Right atrium auricular region (tissue), 2 donors: ENCODE data around the gene SMIM1. TPM values are rescaled to one million over a fixed set of nuclear protein-coding genes. Genes with fewer than 3 reads are reported as not detected.

Experiments used
- DNase-seq: peaks from one replicate; pipeline ENCODE4 v3.0.0-alpha.2; 2019; ENCODE audit warnings: low spot score
- H3K27ac ChIP-seq, 2 donors: fragments of 200-600 bp; sonication (generic); 1 replicate in 1 of 2; 2 replicates in 1 of 2; pipeline ENCODE4 v1.5.1; 2016 to 2019
- H3K27me3 ChIP-seq, 2 donors: fragments of 200-600 bp; sonication (generic); one replicate each; pipeline versions ENCODE4 v1.5.1 to v1.6.0; 2017 to 2019
- H3K36me3 ChIP-seq: fragments of 200-600 bp; sonication (generic); one replicate; pipeline ENCODE4 v1.5.1; 2016
- H3K4me1 ChIP-seq, 2 donors: fragments of 200-600 bp; sonication (generic); one replicate each; pipeline versions ENCODE4 v1.5.1 to v1.6.0; 2017 to 2019
- H3K4me3 ChIP-seq, 2 donors: fragments of 200-600 bp; sonication (generic); 1 replicate in 1 of 2; 2 replicates in 1 of 2; pipeline ENCODE4 v1.5.1; 2017 to 2019; ENCODE audit warnings: mild to moderate bottlenecking in 1 of 2, moderate library complexity in 1 of 2
- H3K9me3 ChIP-seq, 2 donors: fragments of 200-600 bp; sonication (generic); one replicate each; pipeline ENCODE4 v1.5.1; 2019
- total RNA-seq, 2 donors: library from RNA; depleted of rRNA; stranded (reverse); fragments of >200 nt; gene quantifications; one replicate each; pipeline ENCODE4 v1.1.0, GENCODE V29; 2016
- TF ChIP-seq, protein P1 (sequence below), 2 donors: fragments of 200-600 bp; sonication (generic); IDR thresholded peaks; one replicate each; pipeline ENCODE4 v1.5.1; 2019; ENCODE audit warnings: antibody characterized with exemption in 2 of 2

Gene SMIM1
- total RNA-seq, 2 donors from 2014 or later = 40.4 to 54.6 TPM

DNA sequence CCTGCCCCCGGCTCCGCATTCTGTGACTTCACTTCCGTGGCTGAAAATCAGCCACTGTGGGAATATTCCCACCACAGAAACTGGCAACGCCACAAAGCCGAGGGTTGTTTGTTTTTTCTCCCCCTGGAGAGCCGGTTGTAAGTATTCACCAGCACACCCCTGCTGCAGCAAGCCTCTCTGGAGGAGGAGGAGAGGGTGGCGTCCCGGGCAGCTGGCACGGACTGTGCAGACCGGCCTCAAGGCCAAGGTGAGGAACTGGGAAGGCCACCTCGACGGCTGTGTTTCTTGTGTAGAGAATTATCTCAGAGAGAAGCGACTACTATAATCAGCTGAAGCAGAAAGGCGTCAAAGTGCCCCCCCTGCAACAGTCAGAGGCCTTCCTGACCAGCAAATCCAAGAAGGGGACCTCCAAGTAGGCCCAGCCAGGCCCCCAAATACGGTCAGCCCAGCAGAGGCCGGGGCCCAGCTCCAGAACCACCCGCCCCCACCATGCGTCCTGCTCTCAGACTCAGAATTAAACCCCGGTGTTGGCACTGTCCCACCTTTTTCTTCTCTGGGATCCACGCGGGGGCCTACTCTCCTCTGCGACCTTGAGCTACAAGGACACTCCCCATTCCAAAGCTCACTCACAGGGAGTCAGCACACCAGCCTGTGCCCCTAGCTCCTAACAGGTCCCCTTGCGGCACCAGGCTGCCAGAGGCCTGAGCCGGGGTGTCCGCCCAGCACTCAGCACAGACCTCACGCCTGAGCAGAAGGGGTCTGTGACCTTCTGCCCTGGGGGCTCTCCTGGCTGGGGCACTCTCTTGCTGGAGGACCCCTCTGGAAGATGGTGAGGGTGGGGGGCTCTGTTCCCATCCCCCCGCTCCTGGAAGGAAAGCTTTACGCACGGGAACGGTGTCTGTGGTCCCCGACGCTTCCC, 1.2 kb upstream of the SMIM1 start:
- Histone ChIP-seq H3K27me3 (no peaks in the 10 kb centered on the region), H3K4me3 (peak overlapping the region; percentile 64 to 76), H3K4me1 (peaks cover 0 to 54% of the 10 kb centered on the region in 2 donors), H3K27ac (peak overlapping the region; percentile 90 to 93), H3K36me3 (no peaks in the 10 kb centered on the region), H3K9me3 (no peaks in the 10 kb centered on the region)
- TF ChIP-seq, protein P1, sequence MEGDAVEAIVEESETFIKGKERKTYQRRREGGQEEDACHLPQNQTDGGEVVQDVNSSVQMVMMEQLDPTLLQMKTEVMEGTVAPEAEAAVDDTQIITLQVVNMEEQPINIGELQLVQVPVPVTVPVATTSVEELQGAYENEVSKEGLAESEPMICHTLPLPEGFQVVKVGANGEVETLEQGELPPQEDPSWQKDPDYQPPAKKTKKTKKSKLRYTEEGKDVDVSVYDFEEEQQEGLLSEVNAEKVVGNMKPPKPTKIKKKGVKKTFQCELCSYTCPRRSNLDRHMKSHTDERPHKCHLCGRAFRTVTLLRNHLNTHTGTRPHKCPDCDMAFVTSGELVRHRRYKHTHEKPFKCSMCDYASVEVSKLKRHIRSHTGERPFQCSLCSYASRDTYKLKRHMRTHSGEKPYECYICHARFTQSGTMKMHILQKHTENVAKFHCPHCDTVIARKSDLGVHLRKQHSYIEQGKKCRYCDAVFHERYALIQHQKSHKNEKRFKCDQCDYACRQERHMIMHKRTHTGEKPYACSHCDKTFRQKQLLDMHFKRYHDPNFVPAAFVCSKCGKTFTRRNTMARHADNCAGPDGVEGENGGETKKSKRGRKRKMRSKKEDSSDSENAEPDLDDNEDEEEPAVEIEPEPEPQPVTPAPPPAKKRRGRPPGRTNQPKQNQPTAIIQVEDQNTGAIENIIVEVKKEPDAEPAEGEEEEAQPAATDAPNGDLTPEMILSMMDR (IDR thresholded peaks at IDR 0.05) = no peak
- DNase-seq = no peak

DNA sequence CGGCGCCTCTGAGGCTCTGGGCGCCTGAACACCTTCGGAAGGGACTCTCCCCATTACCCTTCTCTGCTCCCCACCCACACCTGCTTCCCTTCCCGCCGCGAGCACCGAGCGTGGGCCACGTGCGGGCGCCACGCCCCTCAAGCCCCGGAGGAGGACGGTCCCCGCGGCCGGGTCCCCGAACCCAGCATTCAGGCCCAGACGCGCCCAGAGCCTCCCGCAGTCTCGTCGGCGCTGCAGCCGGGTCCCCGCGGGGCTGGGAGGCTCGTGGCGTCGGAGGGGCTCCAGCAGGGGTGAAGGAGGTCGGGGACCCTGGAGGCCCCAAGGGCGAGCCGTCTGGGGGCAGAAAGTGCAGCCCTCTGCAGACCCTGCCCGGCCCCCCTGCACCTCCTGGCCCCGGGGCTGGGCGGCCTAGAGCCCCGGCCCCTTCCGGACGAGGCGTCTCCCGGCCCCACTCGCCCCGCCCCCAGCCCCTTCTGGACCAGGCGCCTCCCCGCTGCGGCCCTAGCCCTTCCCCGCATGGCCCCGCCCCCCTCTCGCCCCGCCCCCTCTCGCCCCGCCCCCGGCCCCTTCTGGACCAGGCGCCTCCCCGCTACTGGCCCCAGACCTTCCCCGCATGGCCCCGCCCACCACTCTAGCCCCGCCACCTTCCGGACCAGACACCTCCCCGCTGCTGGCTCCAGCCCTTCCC, 378 bp upstream of the SMIM1 start:
- H3K9me3 ChIP-seq = no peaks in the 10 kb centered on the region
- peaks cover 0 to 54% of the 10 kb centered on the region in 2 donors for H3K4me1 ChIP-seq
- H3K4me3 ChIP-seq = peak overlapping the region; percentile 64 to 76
- H3K27me3 ChIP-seq = no peaks in the 10 kb centered on the region
- TF ChIP-seq, protein P1 (IDR thresholded peaks at IDR 0.05) = no peak
- peak overlapping the region; percentile 90 to 93 for H3K27ac ChIP-seq
- DNase-seq = peak; percentile 83
- no peaks in the 10 kb centered on the region for H3K36me3 ChIP-seq

- Histone ChIP-seq H3K4me3 (no peak overlapping the region), H3K9me3 (no peaks in the 10 kb centered on the region), H3K27me3 (no peaks in the 10 kb centered on the region), H3K4me1 (peaks cover 0 to 59% of the 10 kb centered on the region in 2 donors), H3K36me3 (no peaks in the 10 kb centered on the region), H3K27ac (peak overlapping the region; percentile 90 to 93)
- DNase-seq = no peak
- TF ChIP-seq, protein P1 (IDR thresholded peaks at IDR 0.05) = no peak
Measured at GRCh38 chr1:3773572-3774275, 1.2 kb downstream of the SMIM1 start.

- H3K27ac ChIP-seq = peak overlapping the region; percentile 90 to 93
- peaks cover 0 to 59% of the 10 kb centered on the region in 2 donors for H3K4me1 ChIP-seq
- H3K27me3 ChIP-seq = no peaks in the 10 kb centered on the region
Measured at GRCh38 chr1:3774276-3774945, 1.9 kb downstream of the SMIM1 start.

More at GRCh38 chr1:3774276-3774945, 1.9 kb downstream of the SMIM1 start:
- DNase-seq = no peak
- H3K9me3 ChIP-seq = no peaks in the 10 kb centered on the region
- peaks cover 4% of the 10 kb centered on the region for H3K36me3 ChIP-seq
- no peak overlapping the region for H3K4me3 ChIP-seq
- TF ChIP-seq, protein P1 (IDR thresholded peaks at IDR 0.05) = no peak
